Keratinocyte (primary cell): ENCODE data around the gene MACF1. TPM values are rescaled to one million over a fixed set of nuclear protein-coding genes. Genes with fewer than 3 reads are reported as not detected.
"Not testable (repeated sequence)": the region's sequence is repeated elsewhere in the genome, so short reads cannot be mapped to it uniquely, and the experiment has no call there.

Experiments
- DNase-seq: peaks from one replicate; pipeline ENCODE4 v3.0.0-alpha.2; 2011; ENCODE audit warnings: low read depth, missing footprints, low spot score
- FAIRE-seq: peaks from 2 replicates; lab custom pipeline; 2011; peaks lifted over from hg19 to GRCh38; lab: Jason Lieb, UNC
- H2AFZ ChIP-seq: 2 replicates; pipeline ENCODE4 v1.6.0; 2012; ENCODE audit warnings: low read length, control low read depth, inconsistent platforms; ENCODE audit not compliant: control insufficient read depth
- H3K27ac ChIP-seq: 2 replicates; pipeline ENCODE4 v1.5.1; 2011; ENCODE audit warnings: low read length; ENCODE audit not compliant: control insufficient read depth, insufficient read depth
- H3K27me3 ChIP-seq: 3 replicates; pipeline ENCODE4 v1.6.0; 2011; ENCODE audit warnings: low read length; ENCODE audit not compliant: control insufficient read depth, insufficient read depth; ENCODE audit errors: extremely low read depth
- H3K36me3 ChIP-seq, 2 experiments: 2 replicates in 1 of 2; 3 replicates in 1 of 2; pipeline ENCODE4 v1.5.1; 2011; ENCODE audit warnings: low read length in 2 of 2, mild to moderate bottlenecking in 1 of 2; ENCODE audit not compliant: control insufficient read depth in 2 of 2, insufficient read depth in 2 of 2; ENCODE audit errors: extremely low read depth in 1 of 2
- H3K4me1 ChIP-seq: 3 replicates; pipeline ENCODE4 v1.5.1; 2011; ENCODE audit warnings: low read length; ENCODE audit not compliant: control insufficient read depth, insufficient read depth; ENCODE audit errors: extremely low read depth
- H3K4me2 ChIP-seq: 3 replicates; pipeline ENCODE4 v1.6.0; 2011; ENCODE audit warnings: low read depth, low read length; ENCODE audit not compliant: control insufficient read depth, insufficient read depth; ENCODE audit errors: extremely low read depth
- H3K4me3 ChIP-seq, 3 experiments: fragments of 200-600 bp in 1 of 3; sonication (generic) in 1 of 3; 2 replicates in 2 of 3; 3 replicates in 1 of 3; pipeline ENCODE4 v1.5.1; 2011 to 2016; ENCODE audit warnings: low read length in 3 of 3, mild to moderate bottlenecking in 3 of 3, control low read depth in 2 of 3, inconsistent platforms in 1 of 3, low read depth in 1 of 3, mixed read lengths in 1 of 3, mixed run types in 1 of 3, moderate library complexity in 1 of 3; ENCODE audit not compliant: control insufficient read depth in 2 of 3, insufficient read depth in 2 of 3; ENCODE audit errors: extremely low read depth in 1 of 3
- H3K79me2 ChIP-seq: 2 replicates; pipeline ENCODE4 v1.6.0; 2012; ENCODE audit warnings: low read length; ENCODE audit not compliant: control insufficient read depth, insufficient read depth
- H3K9ac ChIP-seq: 3 replicates; pipeline ENCODE4 v1.6.0; 2011; ENCODE audit warnings: low read length; ENCODE audit not compliant: control insufficient read depth, insufficient read depth; ENCODE audit errors: extremely low read depth
- H3K9me1 ChIP-seq: 3 replicates; pipeline ENCODE4 v1.6.0; 2011; ENCODE audit warnings: low read length; ENCODE audit not compliant: control insufficient read depth, insufficient read depth; ENCODE audit errors: extremely low read depth
- H3K9me3 ChIP-seq: 2 replicates; pipeline ENCODE4 v1.5.1; 2012; ENCODE audit warnings: low read depth, low read length; ENCODE audit not compliant: control insufficient read depth
- H4K20me1 ChIP-seq: 3 replicates; pipeline ENCODE4 v1.6.0; 2011; ENCODE audit warnings: low read length; ENCODE audit not compliant: control insufficient read depth, insufficient read depth; ENCODE audit errors: extremely low read depth
- EZH2 ChIP-seq: IDR thresholded peaks from one replicate; pipeline ENCODE4 v1.6.1; 2012; ENCODE audit warnings: inconsistent platforms, mild to moderate bottlenecking, low read length, moderate library complexity
- dilution Hi-C: fragments of 300-500 bp; cut with MboI; formaldehyde crosslinking; loops from one replicate; pipeline ENCODE4 v1.7.0; 2020; ENCODE audit warnings: low sequenced_read_pairs; ENCODE audit not compliant: extremely low pct_ligation_motif_present
- polyA plus RNA-seq, 5 experiments: library from polyadenylated mRNA; depleted of rRNA in 3 of 5; stranded (reverse) in 3 of 5; stranded (forward) in 1 of 5; unstranded in 1 of 5; fragments of >200 nt; gene quantifications; 1 replicate in 1 of 5; 2 replicates in 3 of 5; 3 replicates in 1 of 5; pipeline versions ENCODE4 v1.2.1 to v1.2.3, GENCODE V29; 2011 to 2012; ENCODE audit warnings: missing spikeins in 2 of 5, low read depth in 1 of 5, low replicate concordance in 1 of 5
- TF ChIP-seq, protein P1 (sequence below), 3 experiments: IDR thresholded peaks in 1 of 3; conservative IDR thresholded peaks in 1 of 3; optimal IDR thresholded peaks in 1 of 3; 2 replicates in 2 of 3; 3 replicates in 1 of 3; pipeline versions ENCODE3 to v1.5.1; 2011; ENCODE audit warnings: low read length in 3 of 3, mild to moderate bottlenecking in 3 of 3, moderate library complexity in 2 of 3, control low read depth in 1 of 3, inconsistent platforms in 1 of 3; ENCODE audit not compliant: insufficient read depth in 2 of 3; ENCODE audit errors: extremely low read depth in 1 of 3

The MACF1 gene
- polyA plus RNA-seq, 1 donor (not counting 4 experiments of a cell fraction or from before 2014, with no cell fraction given): 111 TPM

GRCh38 chr1:39160703-39161102 lies 43.8 kb upstream of the MACF1 start:
- Histone ChIP-seq H3K27me3 (no peaks in the 10 kb centered on the region), H3K27ac (no peak overlapping the region), H4K20me1 (peaks cover 3% of the 10 kb centered on the region), H3K9ac (no peak overlapping the region), H3K9me3 (no peaks in the 10 kb centered on the region), H3K36me3 (peaks cover 0 to 12% of the 10 kb centered on the region in 2 experiments), H3K4me3 (no peak overlapping the region), H3K4me2 (no peak overlapping the region), H3K9me1 (peaks cover 7% of the 10 kb centered on the region), H3K79me2 (peaks cover 97% of the 10 kb centered on the region), H3K4me1 (peaks cover 47% of the 10 kb centered on the region), H2AFZ (no peak overlapping the region)
- TF ChIP-seq EZH2: no peak
- TF ChIP-seq, protein P1, sequence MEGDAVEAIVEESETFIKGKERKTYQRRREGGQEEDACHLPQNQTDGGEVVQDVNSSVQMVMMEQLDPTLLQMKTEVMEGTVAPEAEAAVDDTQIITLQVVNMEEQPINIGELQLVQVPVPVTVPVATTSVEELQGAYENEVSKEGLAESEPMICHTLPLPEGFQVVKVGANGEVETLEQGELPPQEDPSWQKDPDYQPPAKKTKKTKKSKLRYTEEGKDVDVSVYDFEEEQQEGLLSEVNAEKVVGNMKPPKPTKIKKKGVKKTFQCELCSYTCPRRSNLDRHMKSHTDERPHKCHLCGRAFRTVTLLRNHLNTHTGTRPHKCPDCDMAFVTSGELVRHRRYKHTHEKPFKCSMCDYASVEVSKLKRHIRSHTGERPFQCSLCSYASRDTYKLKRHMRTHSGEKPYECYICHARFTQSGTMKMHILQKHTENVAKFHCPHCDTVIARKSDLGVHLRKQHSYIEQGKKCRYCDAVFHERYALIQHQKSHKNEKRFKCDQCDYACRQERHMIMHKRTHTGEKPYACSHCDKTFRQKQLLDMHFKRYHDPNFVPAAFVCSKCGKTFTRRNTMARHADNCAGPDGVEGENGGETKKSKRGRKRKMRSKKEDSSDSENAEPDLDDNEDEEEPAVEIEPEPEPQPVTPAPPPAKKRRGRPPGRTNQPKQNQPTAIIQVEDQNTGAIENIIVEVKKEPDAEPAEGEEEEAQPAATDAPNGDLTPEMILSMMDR (optimal IDR thresholded peaks at IDR 0.05 in 1 of 3, IDR thresholded peaks at IDR 0.05 in 1 of 3, conservative IDR thresholded peaks at IDR 0.05 in 1 of 3; ENCODE audit: extremely low read depth in 1 of 3, insufficient read depth in 2 of 3, low read length in 3 of 3): no peak
- DNase-seq (no peak), FAIRE-seq (no peak)
- dilution Hi-C loops: no loop called here

DNA sequence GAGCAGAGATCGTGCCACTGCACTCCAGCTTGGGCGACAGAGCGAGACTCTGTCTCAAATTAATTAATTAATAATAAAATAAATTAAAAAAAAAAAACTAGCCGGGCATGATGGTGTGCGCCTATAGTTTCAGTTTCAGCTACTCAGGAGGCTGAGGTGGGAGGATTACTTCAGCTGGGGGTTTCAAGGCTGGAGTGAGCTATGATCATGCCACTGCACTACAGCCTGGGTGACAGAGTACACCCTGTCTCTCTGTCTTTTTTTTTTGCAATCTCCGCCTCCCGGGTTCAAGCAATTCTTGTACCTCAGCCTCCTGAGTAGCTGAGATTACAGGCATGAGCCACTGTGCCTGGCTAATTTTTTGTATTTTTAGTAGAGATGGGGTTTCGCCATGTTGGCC lies 42.7 kb upstream of the MACF1 start:
- dilution Hi-C loops, DNase-seq, H3K9ac ChIP-seq, H3K9me1 ChIP-seq, H3K27me3 ChIP-seq, H4K20me1 ChIP-seq, H3K4me3 ChIP-seq, H3K9me3 ChIP-seq, H3K4me2 ChIP-seq, FAIRE-seq, H2AFZ ChIP-seq, H3K27ac ChIP-seq: not testable (repeated sequence)
- peaks cover 0 to 12% of the 10 kb centered on the region in 2 experiments for H3K36me3 ChIP-seq
- peaks cover 97% of the 10 kb centered on the region for H3K79me2 ChIP-seq
- H3K4me1 ChIP-seq: peaks cover 47% of the 10 kb centered on the region

DNA sequence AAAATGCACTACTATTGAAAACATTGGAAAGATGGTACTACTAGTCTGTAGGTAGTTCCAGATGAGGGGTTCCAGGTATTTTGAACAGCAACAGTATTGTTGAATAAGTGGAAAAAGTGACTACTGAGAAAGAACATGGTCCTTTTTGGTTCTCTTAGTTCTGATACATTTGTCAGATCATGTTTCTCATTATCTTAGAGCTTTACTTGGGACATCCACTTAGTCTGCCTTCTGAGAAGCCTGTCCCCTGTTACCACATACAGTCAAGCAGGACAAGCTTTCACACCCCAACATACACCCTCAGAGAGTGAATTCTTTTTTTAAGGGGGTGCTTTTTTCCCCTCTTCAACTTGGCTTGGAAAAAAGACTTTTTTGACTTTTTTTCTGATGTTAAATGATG lies 41.0 kb upstream of the MACF1 start:
- Histone ChIP-seq H3K27ac (no peak overlapping the region), H3K27me3 (no peaks in the 10 kb centered on the region), H3K9me1 (peaks cover 7% of the 10 kb centered on the region), H3K9me3 (no peaks in the 10 kb centered on the region), H3K4me3 (no peak overlapping the region), H3K4me2 (no peak overlapping the region), H3K4me1 (peaks cover 38% of the 10 kb centered on the region), H2AFZ (no peak overlapping the region), H3K36me3 (peaks cover 0 to 8% of the 10 kb centered on the region in 2 experiments), H3K9ac (no peak overlapping the region), H3K79me2 (peaks cover 91% of the 10 kb centered on the region), H4K20me1 (peaks cover 3% of the 10 kb centered on the region)
- dilution Hi-C loops: no loop called here
- FAIRE-seq: no peak
- DNase-seq: no peak
- TF ChIP-seq, protein P1 (optimal IDR thresholded peaks at IDR 0.05 in 1 of 3, IDR thresholded peaks at IDR 0.05 in 1 of 3, conservative IDR thresholded peaks at IDR 0.05 in 1 of 3; ENCODE audit: extremely low read depth in 1 of 3, insufficient read depth in 2 of 3, low read length in 3 of 3): no peak
- no peak for TF ChIP-seq EZH2
